Trophoblast cell (in vitro differentiated cells and primary cell): ENCODE measurements around the gene SRBD1.
A peak's percentile ranks its signal among the peaks of the same experiment; 100 is the strongest.

Source experiments
- DNase-seq, 2 donors: peaks; one replicate each; pipeline ENCODE4 v3.0.0-alpha.2; 2016
- H2AFZ ChIP-seq: 2 replicates; pipeline ENCODE4 v1.6.1; 2013; ENCODE audit warnings: low read length, moderate library complexity, mild to moderate bottlenecking; ENCODE audit not compliant: insufficient read depth, poor library complexity
- H2AK5ac ChIP-seq: 2 replicates; pipeline ENCODE4 v1.6.1; 2013; ENCODE audit warnings: mild to moderate bottlenecking, low read length
- H2BK120ac ChIP-seq: 2 replicates; pipeline ENCODE4 v1.6.1; 2013; ENCODE audit warnings: low read length, mild to moderate bottlenecking, moderate library complexity; ENCODE audit not compliant: insufficient read depth, poor library complexity
- H2BK12ac ChIP-seq: 2 replicates; pipeline ENCODE4 v1.6.1; 2013; ENCODE audit warnings: mild to moderate bottlenecking, low read length, moderate library complexity
- H2BK5ac ChIP-seq: 2 replicates; pipeline ENCODE4 v1.6.1; 2013; ENCODE audit warnings: low read length, low read depth, moderate library complexity, mild to moderate bottlenecking; ENCODE audit not compliant: poor library complexity
- H3K14ac ChIP-seq: 2 replicates; pipeline ENCODE4 v1.6.1; 2013; ENCODE audit warnings: mild to moderate bottlenecking, low read length
- H3K18ac ChIP-seq: 2 replicates; pipeline ENCODE4 v1.6.1; 2013; ENCODE audit warnings: mild to moderate bottlenecking, low read length
- H3K23ac ChIP-seq: 2 replicates; pipeline ENCODE4 v1.6.1; 2013; ENCODE audit warnings: low read length
- H3K27ac ChIP-seq: 2 replicates; pipeline ENCODE4 v1.5.1; 2013; ENCODE audit warnings: low read depth, mild to moderate bottlenecking, inconsistent platforms, low read length, moderate library complexity
- H3K27me3 ChIP-seq: 2 replicates; pipeline ENCODE4 v1.6.1; 2013; ENCODE audit warnings: inconsistent platforms, mild to moderate bottlenecking, low read length, moderate library complexity; ENCODE audit not compliant: insufficient read depth
- H3K36me3 ChIP-seq, 2 experiments: 1 replicate in 1 of 2; 2 replicates in 1 of 2; pipeline ENCODE4 v1.6.1; 2013; ENCODE audit warnings: low read length in 2 of 2, mild to moderate bottlenecking in 2 of 2, moderate library complexity in 1 of 2; ENCODE audit not compliant: insufficient read depth in 2 of 2, control insufficient read depth in 1 of 2
- H3K4ac ChIP-seq: 2 replicates; pipeline ENCODE4 v1.6.1; 2013; ENCODE audit warnings: low read depth, mild to moderate bottlenecking, low read length, moderate library complexity
- H3K4me1 ChIP-seq, 2 experiments: 1 replicate in 1 of 2; 2 replicates in 1 of 2; pipeline ENCODE4 v1.6.1; 2013; ENCODE audit warnings: low read length in 2 of 2, mild to moderate bottlenecking in 2 of 2, moderate library complexity in 1 of 2; ENCODE audit not compliant: insufficient read depth in 2 of 2, control insufficient read depth in 1 of 2
- H3K4me2 ChIP-seq: 2 replicates; pipeline ENCODE4 v1.6.1; 2013; ENCODE audit warnings: inconsistent platforms, mild to moderate bottlenecking, low read length, moderate library complexity
- H3K4me3 ChIP-seq: 2 replicates; pipeline ENCODE4 v1.5.1; 2013; ENCODE audit warnings: mild to moderate bottlenecking, low read depth, low read length, inconsistent platforms
- H3K79me1 ChIP-seq: one replicate; pipeline ENCODE4 v1.6.1; 2013; ENCODE audit warnings: low read length
- H3K79me2 ChIP-seq: 2 replicates; pipeline ENCODE4 v1.6.1; 2013; ENCODE audit warnings: low read length, mild to moderate bottlenecking; ENCODE audit not compliant: control insufficient read depth, insufficient read depth, poor library complexity
- H3K9ac ChIP-seq: 2 replicates; pipeline ENCODE4 v1.6.1; 2013; ENCODE audit warnings: mild to moderate bottlenecking, low read length
- H3K9me3 ChIP-seq: 2 replicates; pipeline ENCODE4 v1.6.1; 2013; ENCODE audit warnings: low read depth, mild to moderate bottlenecking, control low read depth, inconsistent platforms, low read length; ENCODE audit not compliant: insufficient read depth
- H4K12ac ChIP-seq: 2 replicates; pipeline ENCODE4 v1.6.1; 2013; ENCODE audit warnings: low read depth, mild to moderate bottlenecking, low read length, moderate library complexity
- H4K8ac ChIP-seq: 2 replicates; pipeline ENCODE4 v1.6.1; 2013; ENCODE audit warnings: low read depth, mild to moderate bottlenecking, low read length, moderate library complexity
- H4K91ac ChIP-seq: one replicate; pipeline ENCODE4 v1.6.1; 2013; ENCODE audit warnings: low read depth, mild to moderate bottlenecking, low read length, moderate library complexity
- WGBS: extraction: QIAGEN DNeasy Blood & Tissue Kit; methylation state at CpG from one replicate; pipeline ENCODE4 v1.1.7; 2013; ENCODE audit warnings: missing lambda C conversion rate; ENCODE audit not compliant: insufficient read length, insufficient coverage; ENCODE audit errors: extremely low coverage; 5-methylcytosine and 5-hydroxymethylcytosine counted together

SRBD1 gene

GRCh38 chr2:45583977-45584376 lies 27.1 kb downstream of the SRBD1 start:
- Histone ChIP-seq H3K27me3 (no peaks in the 10 kb centered on the region), H3K79me2 (no peaks in the 10 kb centered on the region), H4K12ac (no peak overlapping the region), H3K4me1 (no peaks in the 10 kb centered on the region), H4K91ac (no peak overlapping the region), H2AFZ (no peak overlapping the region), H2BK5ac (no peak overlapping the region), H3K36me3 (no peaks in the 10 kb centered on the region), H3K18ac (no peak overlapping the region), H3K9me3 (no peaks in the 10 kb centered on the region), H2BK120ac (no peak overlapping the region), H3K4me2 (no peak overlapping the region), H3K27ac (no peak overlapping the region), H3K9ac (no peak overlapping the region), H2AK5ac (no peak overlapping the region), H2BK12ac (no peak overlapping the region), H4K8ac (no peak overlapping the region), H3K4me3 (no peak overlapping the region), H3K4ac (no peak overlapping the region), H3K23ac (no peak overlapping the region), H3K14ac (no peak overlapping the region), H3K79me1 (no peaks in the 10 kb centered on the region)
- DNase-seq, result no peak
- WGBS, result no CpG with 5 or more reads among the region's 2 CpGs

- no peaks in the 10 kb centered on the region for H3K27me3 ChIP-seq
- H2AFZ ChIP-seq, result no peak overlapping the region
- H3K4ac ChIP-seq, result no peak overlapping the region
- H3K9me3 ChIP-seq, result no peaks in the 10 kb centered on the region
- DNase-seq, result no peak
- no CpG with 5 or more reads among the region's 1 CpG for WGBS
- no peak overlapping the region for H3K4me2 ChIP-seq
- no peak overlapping the region for H2BK120ac ChIP-seq
- no peak overlapping the region for H4K12ac ChIP-seq
- H3K79me1 ChIP-seq, result no peaks in the 10 kb centered on the region
- H3K14ac ChIP-seq, result no peak overlapping the region
- H3K36me3 ChIP-seq, result no peaks in the 10 kb centered on the region
- no peak overlapping the region for H3K18ac ChIP-seq
- no peak overlapping the region for H4K8ac ChIP-seq
- no peaks in the 10 kb centered on the region for H3K79me2 ChIP-seq
- H2BK12ac ChIP-seq, result no peak overlapping the region
- no peak overlapping the region for H3K27ac ChIP-seq
- no peak overlapping the region for H2BK5ac ChIP-seq
- H2AK5ac ChIP-seq, result no peak overlapping the region
- H3K4me1 ChIP-seq, result no peaks in the 10 kb centered on the region
- no peak overlapping the region for H4K91ac ChIP-seq
- H3K4me3 ChIP-seq, result no peak overlapping the region
- H3K9ac ChIP-seq, result no peak overlapping the region
- H3K23ac ChIP-seq, result no peak overlapping the region
Measured at GRCh38 chr2:45582522-45582921, 28.5 kb downstream of the SRBD1 start.

GRCh38 chr2:45578056-45578843 lies 32.8 kb downstream of the SRBD1 start:
- Histone ChIP-seq H3K9me3 (no peaks in the 10 kb centered on the region), H3K18ac (no peak overlapping the region), H2AK5ac (no peak overlapping the region), H3K14ac (no peak overlapping the region), H3K36me3 (no peaks in the 10 kb centered on the region), H3K4ac (no peak overlapping the region), H3K4me1 (no peaks in the 10 kb centered on the region), H3K79me1 (no peaks in the 10 kb centered on the region), H2BK120ac (no peak overlapping the region), H3K27me3 (no peaks in the 10 kb centered on the region), H2AFZ (no peak overlapping the region), H2BK5ac (no peak overlapping the region), H3K9ac (no peak overlapping the region), H3K79me2 (no peaks in the 10 kb centered on the region), H3K27ac (no peak overlapping the region), H2BK12ac (no peak overlapping the region), H3K4me2 (no peak overlapping the region), H3K4me3 (no peak overlapping the region), H4K12ac (no peak overlapping the region), H4K8ac (no peak overlapping the region), H4K91ac (no peak overlapping the region), H3K23ac (no peak overlapping the region)
- WGBS, result no CpG with 5 or more reads among the region's 5 CpGs
- DNase-seq, result peak; percentile 7 to 16

GRCh38 chr2:45577441-45577840 lies 33.6 kb downstream of the SRBD1 start:
- no peak overlapping the region for H3K4me2 ChIP-seq
- no peaks in the 10 kb centered on the region for H3K27me3 ChIP-seq
- no peak overlapping the region for H3K14ac ChIP-seq
- no peak overlapping the region for H2BK5ac ChIP-seq
- no peaks in the 10 kb centered on the region for H3K4me1 ChIP-seq
- no peak overlapping the region for H3K23ac ChIP-seq
- no peak overlapping the region for H4K8ac ChIP-seq
- DNase-seq, result peak in 1 of 2 donors; percentile 44
- H2AFZ ChIP-seq, result no peak overlapping the region
- no peak overlapping the region for H4K12ac ChIP-seq
- no peak overlapping the region for H2BK120ac ChIP-seq
- no peak overlapping the region for H3K27ac ChIP-seq
- no peak overlapping the region for H3K9ac ChIP-seq
- no peaks in the 10 kb centered on the region for H3K9me3 ChIP-seq
- no peaks in the 10 kb centered on the region for H3K79me2 ChIP-seq
- H3K4ac ChIP-seq, result no peak overlapping the region
- H3K79me1 ChIP-seq, result no peaks in the 10 kb centered on the region
- H2BK12ac ChIP-seq, result no peak overlapping the region
- no peak overlapping the region for H3K18ac ChIP-seq
- H2AK5ac ChIP-seq, result no peak overlapping the region
- H3K36me3 ChIP-seq, result no peaks in the 10 kb centered on the region
- H4K91ac ChIP-seq, result no peak overlapping the region
- WGBS, result no CpG with 5 or more reads among the region's 4 CpGs
- no peak overlapping the region for H3K4me3 ChIP-seq
